Kidney (tissue), 14 donors: ENCODE results near the gene TRMT10C. TPM values are rescaled to one million over a fixed set of nuclear protein-coding genes. Genes with fewer than 3 reads are reported as not detected.

Experiments
- DNase-seq, 5 donors: peaks; one replicate each; pipeline ENCODE4 v3.0.0-alpha.2; 2013 to 2020
- FAIRE-seq: peaks from 2 replicates; lab custom pipeline; 2012; peaks lifted over from hg19 to GRCh38; lab: Jason Lieb, UNC
- H3K27ac ChIP-seq, 2 donors: one replicate each; pipeline ENCODE4 v1.7.0; 2013; ENCODE audit warnings: low read depth in 2 of 2, low read length in 2 of 2, inconsistent platforms in 1 of 2
- H3K27me3 ChIP-seq: one replicate; pipeline ENCODE4 v1.7.1; 2013; ENCODE audit warnings: low read length, inconsistent platforms; ENCODE audit not compliant: control insufficient read depth, insufficient read depth
- H3K36me3 ChIP-seq, 3 donors: one replicate each; pipeline versions ENCODE4 v1.7.0 to v1.7.1; 2013; ENCODE audit warnings: low read length in 3 of 3, control low read depth in 1 of 3, inconsistent platforms in 1 of 3; ENCODE audit not compliant: insufficient read depth in 3 of 3, control insufficient read depth in 2 of 3
- H3K4me1 ChIP-seq, 3 donors: one replicate each; pipeline versions ENCODE4 v1.7.0 to v1.7.1; 2013; ENCODE audit warnings: low read length in 3 of 3, inconsistent platforms in 1 of 3, low read depth in 1 of 3; ENCODE audit not compliant: control insufficient read depth in 2 of 3, insufficient read depth in 2 of 3
- H3K4me3 ChIP-seq, 3 donors: one replicate each; pipeline versions ENCODE4 v1.7.0 to v1.8.1; 2013; ENCODE audit warnings: low read length in 3 of 3, control low read depth in 1 of 3, inconsistent platforms in 1 of 3
- H3K9ac ChIP-seq, 3 donors: one replicate each; pipeline versions ENCODE4 v1.7.0 to v1.7.1; 2013; ENCODE audit warnings: low read length in 3 of 3, control low read depth in 1 of 3, inconsistent platforms in 1 of 3
- H3K9me3 ChIP-seq, 3 donors: one replicate each; pipeline versions ENCODE4 v1.7.0 to v1.7.1; 2013; ENCODE audit warnings: low read length in 3 of 3, control low read depth in 1 of 3, inconsistent platforms in 1 of 3; ENCODE audit not compliant: control insufficient read depth in 2 of 3, insufficient read depth in 1 of 3
- CTCF ChIP-seq: IDR thresholded peaks from 3 replicates; pipeline ENCODE4 v1.5.1; 2012; ENCODE audit warnings: mild to moderate bottlenecking, moderate library complexity, borderline replicate concordance; ENCODE audit not compliant: insufficient read depth; ENCODE audit errors: extremely low read depth
- intact Hi-C: fragments of 100-400 bp; cut with DNase I; formaldehyde crosslinking; loops from one replicate; pipeline ENCODE4 v1.11.1; 2022
- polyA plus RNA-seq: library from polyadenylated mRNA; stranded (reverse); fragments of 350-450 nt; fragmentation: Illumina TruSeq; extraction: RNeasy Lipid Tissue Mini Kit (QIAGEN cat#74804); gene quantifications from one replicate; pipeline ENCODE4 v1.2.3, GENCODE V29; 2014; ENCODE audit warnings: low read depth, low replicate concordance; ENCODE audit not compliant: insufficient read depth
- total RNA-seq: library from RNA; stranded (reverse); fragmentation: NEBNext Ultra II Directional; extraction: Animal tissue kit (Norgen Biotek cat#: 25700); gene quantifications from one replicate; pipeline ENCODE4 v1.2.1, GENCODE V29; 2021
- donor health status: control.
- donor health status: control.
- donor health status: control.
- donor health status: control.
- donor health status: control.
- donor health status: DM: yes; HTN: yes; CAD: no.
- donor health status: Normal renal cell carcinoma (clear cell type).

Gene TRMT10C
- total and polyA plus RNA-seq, 2 donors from 2014 or later, result 17.7 to 27.5 TPM

GRCh38 chr3:101519685-101520365, 41.8 kb upstream of the TRMT10C start:
- no peaks in the 10 kb centered on the region for H3K9me3 ChIP-seq
- FAIRE-seq (no peak), DNase-seq (no peak)
- peaks cover 5% of the 10 kb centered on the region for H3K27me3 ChIP-seq
- H3K4me3 ChIP-seq, result no peak overlapping the region
- no peak for TF ChIP-seq CTCF
- H3K36me3 ChIP-seq, result no peaks in the 10 kb centered on the region
- no peaks in the 10 kb centered on the region for H3K4me1 ChIP-seq
- H3K27ac ChIP-seq, result no peak overlapping the region
- intact Hi-C loops, result no loop called here
- no peak overlapping the region for H3K9ac ChIP-seq

DNA sequence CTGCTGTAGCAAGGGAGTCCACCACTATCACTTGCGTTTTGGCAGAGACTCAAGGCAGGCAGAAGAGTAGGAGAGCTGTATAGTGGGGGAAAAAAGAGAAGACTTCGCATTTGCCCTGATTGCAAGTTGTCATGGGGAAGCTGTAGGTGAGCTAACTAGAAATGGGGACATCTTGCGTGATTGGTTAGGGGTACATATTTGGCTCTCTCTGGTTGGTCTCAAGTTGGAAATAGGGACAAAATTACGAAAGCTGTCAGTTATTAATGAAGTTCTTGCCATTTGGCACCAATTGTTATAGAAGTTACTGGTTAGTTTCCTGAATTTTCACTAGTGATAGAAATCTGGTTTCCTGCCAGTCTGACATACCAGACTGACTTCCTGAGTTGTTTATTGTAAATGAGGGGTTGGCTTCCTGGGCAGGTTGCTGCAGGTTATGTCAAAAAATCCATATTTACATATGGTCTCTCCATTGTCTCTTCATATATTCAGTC, 40.4 kb upstream of the TRMT10C start:
- FAIRE-seq (no peak), DNase-seq (no peak)
- H3K4me3 ChIP-seq, result no peak overlapping the region
- H3K36me3 ChIP-seq, result no peaks in the 10 kb centered on the region
- no peak overlapping the region for H3K9ac ChIP-seq
- H3K4me1 ChIP-seq, result no peaks in the 10 kb centered on the region
- TF ChIP-seq CTCF, result no peak
- intact Hi-C loops, result no loop called here
- no peak overlapping the region for H3K27ac ChIP-seq
- H3K27me3 ChIP-seq, result peaks cover 3% of the 10 kb centered on the region
- no peaks in the 10 kb centered on the region for H3K9me3 ChIP-seq

DNA sequence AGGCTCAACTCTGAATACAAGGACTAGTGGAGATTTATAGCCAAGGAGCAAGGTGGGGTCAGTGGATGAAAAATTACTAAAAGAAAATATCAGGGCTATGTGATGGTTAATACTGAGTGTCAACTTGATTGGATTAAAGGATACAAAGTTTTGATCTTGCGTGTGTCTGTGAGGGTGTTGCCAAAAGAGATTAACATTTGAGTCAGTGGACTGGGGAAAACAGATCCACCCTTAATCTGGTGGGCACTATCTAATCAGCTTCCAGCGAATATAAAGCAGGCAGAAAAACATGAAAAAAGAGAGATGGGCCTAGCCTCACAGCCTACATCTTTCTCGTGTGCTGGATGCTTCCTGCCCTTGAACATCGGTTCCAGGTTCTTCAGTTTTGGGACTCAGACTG, 34.2 kb upstream of the TRMT10C start:
- FAIRE-seq (no peak), DNase-seq (no peak)
- Histone ChIP-seq H3K9ac (no peak overlapping the region), H3K4me1 (no peaks in the 10 kb centered on the region), H3K27ac (no peak overlapping the region), H3K27me3 (no peaks in the 10 kb centered on the region), H3K4me3 (no peak overlapping the region), H3K9me3 (peaks cover 0 to 3% (median 0%) of the 10 kb centered on the region in 3 donors), H3K36me3 (no peaks in the 10 kb centered on the region)
- no peak for TF ChIP-seq CTCF
- intact Hi-C loops, result no loop called here
